Epidermal melanocyte (primary cell): ENCODE results near the gene UROD.

Source experiments
- DNase-seq: peaks from one replicate; pipeline ENCODE4 v3.0.0; 2011; ENCODE audit warnings: low spot score; ENCODE audit not compliant: insufficient read length

Gene UROD

DNA sequence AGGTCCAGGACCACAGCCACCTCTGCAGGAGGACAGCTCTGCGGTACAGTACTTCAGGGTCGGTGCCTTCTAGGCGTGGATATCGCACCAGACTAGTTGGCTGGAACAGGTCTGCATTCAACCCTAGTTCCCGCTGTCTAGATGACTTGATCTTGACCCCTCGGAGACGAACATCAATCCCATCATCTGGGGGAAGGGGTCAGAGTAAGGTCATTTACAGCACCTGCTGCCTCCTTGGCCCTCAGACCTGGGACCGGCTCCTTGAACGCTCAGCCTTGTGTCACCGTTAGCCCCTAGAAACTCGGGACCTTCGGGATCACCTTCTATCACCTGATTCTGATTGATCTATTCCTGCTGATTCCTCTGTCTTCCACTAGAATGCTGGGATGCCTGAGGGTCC lies 3.5 kb upstream of the UROD start:
- DNase-seq: no peak

DNA sequence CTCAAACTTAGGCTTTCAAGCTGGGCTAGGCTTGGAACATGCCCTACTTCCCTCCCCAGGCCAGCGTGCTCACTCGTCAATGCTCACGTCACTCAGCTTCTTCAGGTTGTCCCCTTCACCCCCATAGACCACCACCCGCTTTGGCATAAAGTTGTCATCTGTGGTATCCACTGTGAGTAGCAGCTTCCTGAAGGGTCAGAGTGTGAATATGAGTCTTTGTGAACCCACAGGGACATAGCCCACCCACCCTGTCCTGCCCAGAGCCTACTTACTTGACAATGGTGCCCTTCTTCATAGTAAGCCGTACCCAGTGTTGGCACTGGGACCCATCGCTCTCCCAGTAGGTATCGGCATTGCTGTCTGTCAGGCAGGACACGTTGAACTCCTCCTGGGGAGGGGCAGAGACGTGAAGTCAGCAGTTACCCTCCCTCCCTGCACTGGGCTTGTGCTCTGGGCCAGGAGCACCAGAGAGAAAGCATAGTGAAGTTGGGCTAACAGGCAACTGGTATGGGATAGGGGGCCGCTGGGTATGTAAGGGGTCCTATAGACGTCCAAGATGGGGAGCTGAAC lies 2.7 kb upstream of the UROD start:
- no peak for DNase-seq

DNA sequence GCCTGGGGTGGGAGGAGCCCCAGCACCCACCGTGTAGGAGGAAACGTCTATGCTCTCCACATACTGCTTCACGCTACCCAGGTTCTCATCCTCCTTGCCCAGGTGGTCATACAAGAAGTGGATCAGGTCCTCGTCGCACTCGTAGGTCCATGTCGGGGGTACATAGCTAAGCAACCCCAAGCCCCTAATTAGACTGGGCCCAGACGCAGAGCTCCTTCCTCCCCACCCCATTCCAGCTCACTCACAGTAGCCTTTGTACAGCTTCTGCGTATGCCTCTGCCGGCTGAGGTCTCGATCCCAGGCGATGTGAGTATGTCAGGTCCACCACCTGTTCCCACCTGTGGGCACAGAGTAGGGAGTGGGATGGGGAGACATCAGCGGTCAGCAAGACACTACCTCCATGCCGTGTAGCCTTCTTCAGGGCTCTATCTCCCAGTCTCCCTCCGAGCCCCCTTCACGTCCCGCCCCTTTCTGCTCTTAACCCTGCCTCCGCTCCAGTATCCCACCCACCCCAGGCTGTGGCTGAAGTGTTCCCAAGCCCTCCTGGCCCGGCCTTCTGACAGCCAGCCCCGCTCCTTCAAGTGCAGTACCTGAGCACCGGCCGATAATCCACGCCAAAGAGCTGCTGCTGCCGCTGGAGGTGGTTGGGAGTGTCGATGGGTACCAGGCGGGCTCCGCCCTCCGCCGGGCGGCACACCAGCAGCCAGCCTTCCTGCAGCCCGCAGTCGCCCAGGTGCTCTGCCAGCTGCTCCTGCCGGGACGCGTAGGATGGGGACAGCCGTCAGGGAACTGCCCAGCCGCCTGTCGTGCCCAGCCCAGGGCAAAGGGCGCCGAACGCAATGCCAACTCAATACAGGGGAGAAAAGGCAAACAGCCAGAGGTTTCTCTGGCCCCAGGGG lies 1.8 kb upstream of the UROD start:
- DNase-seq: no peak

DNA sequence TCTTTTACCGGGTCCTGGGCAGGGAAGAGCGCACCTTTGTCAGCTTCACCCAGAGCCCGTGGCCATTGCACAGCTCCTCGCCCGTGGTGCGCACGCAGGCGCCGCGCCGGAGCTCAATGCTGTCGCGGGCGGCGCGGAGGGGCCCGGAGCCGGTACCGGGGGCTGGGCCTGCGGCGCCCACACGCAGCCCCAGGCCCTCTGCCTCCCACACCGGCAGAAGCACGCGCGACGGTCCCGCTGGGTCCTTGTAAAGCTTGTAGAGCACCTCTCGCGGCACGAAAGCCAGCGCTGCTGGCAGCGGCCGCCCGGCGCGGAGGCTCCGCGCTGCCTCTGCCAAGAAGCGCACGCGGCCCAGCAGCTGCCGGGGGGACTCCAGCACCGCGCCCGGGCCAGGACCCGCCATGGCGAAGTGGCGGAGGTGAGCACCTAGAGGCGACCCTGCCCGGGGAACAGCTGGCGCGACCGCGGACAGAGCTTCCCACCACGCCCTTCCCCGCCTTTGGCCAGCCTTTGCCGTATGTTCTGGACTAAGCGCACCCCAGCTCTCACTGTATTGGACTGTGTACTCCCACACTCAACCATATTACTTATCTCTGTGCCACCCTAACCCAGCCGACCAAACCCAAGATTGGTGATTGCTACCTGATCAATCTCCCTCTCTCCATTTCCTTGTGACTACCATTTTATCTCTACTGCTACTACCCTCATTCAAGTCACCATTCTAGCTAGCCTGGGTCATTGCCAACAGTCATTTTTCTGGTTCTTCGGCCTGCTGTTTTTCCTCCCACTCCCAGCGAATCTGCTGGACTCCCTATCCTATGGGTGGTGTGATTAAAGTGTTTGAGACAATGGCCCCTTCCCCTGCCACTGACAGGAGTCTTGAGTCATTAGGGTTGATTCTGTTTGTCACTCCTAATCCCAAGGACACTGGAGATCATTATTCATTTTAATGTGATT lies 921 bp upstream of the UROD start, which contains the start of gene HECTD3:
HECTD3 (minus strand) TSS at position 470 of the 957 bp plus-strand sequence; CDS start at position 403, 67 bp downstream.
- DNase-seq: peak; percentile 67

DNA sequence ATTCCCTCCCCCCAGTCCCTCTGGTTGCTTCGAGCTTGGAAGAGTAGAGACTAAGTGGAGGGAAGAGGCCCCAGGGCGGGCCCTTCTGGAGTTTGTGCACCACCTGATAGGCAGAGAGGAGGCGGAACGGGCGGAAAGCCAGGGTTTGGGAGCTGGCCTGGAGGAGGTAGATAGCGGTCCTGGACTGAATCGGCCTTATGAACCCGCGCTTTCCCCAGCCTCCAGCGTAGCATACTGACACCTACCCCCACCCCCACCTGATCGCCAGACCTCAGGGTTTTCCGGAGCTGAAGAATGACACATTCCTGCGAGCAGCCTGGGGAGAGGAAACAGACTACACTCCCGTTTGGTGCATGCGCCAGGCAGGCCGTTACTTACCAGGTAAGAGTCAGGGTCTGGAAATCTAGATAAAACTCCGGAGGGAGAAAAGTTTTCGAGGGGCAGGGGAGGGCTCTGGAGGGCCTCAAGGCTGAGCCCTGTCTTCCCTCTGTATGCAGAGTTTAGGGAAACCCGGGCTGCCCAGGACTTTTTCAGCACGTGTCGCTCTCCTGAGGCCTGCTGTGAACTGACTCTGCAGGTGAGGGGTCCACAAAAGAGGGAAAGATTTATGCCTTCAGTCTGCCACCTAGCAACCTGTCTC lies 705 bp downstream of the UROD start:
- DNase-seq: no peak

DNA sequence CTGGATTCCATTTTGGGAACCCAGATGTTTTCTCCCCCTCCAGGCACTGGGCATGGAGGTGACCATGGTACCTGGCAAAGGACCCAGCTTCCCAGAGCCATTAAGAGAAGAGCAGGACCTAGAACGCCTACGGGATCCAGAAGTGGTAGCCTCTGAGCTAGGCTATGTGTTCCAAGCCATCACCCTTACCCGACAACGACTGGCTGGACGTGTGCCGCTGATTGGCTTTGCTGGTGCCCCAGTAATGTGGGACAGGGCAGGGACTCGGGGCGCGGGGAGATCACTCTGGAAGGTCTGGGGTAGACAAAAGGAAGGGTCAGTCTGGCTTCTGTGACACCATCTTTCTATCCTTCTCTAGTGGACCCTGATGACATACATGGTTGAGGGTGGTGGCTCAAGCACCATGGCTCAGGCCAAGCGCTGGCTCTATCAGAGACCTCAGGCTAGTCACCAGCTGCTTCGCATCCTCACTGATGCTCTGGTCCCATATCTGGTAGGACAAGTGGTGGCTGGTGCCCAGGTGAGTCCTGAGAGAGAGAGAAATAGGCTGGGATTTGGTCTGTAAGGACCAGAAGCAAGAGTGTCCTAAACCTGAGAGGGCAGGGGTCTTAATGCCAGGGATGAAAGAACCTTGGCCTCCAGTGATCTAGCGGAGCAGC lies 1.6 kb downstream of the UROD start:
- DNase-seq: no peak

DNA sequence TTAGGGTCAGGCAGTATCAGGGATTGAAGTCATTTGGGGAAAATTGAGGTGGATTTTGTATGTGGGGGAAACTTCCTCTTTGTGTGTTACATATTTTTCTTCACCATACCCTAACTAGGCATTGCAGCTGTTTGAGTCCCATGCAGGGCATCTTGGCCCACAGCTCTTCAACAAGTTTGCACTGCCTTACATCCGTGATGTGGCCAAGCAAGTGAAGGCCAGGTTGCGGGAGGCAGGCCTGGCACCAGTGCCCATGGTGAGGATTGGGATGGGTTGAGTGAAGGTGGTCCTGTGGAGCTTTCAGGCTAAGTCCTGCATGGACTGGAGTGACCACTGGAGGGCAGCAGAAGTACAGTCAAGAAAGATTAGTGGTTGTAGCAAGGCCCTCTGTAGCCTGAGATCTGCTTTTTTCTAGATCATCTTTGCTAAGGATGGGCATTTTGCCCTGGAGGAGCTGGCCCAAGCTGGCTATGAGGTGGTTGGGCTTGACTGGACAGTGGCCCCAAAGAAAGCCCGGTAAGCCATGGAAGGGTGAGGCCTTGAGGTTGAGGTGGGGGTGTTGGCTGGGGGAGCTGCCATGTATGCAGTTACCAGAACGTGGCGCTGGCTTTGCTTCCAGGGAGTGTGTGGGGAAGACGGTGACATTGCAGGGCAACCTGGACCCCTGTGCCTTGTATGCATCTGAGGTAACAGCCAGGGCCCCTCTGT lies 2.4 kb downstream of the UROD start:
- DNase-seq: peak; percentile 79

DNA sequence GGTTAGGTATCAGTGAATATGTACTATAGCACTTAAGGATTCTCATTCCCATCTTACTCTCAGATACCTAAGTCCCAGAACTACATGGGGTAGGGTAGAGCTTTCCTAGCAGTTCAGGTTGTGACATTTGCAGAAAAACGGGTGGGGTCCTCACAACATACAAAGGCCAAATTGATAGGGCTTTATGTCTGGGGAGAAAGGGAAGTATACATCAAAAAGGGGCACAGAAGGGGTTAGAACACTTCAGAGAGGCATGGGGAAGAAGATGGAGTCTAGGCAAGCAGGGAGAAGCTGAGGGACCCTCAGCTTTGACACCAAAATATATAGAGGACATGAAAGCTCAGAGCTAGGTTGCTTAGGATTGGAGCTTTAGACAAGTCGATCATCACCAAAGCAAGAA lies 3.6 kb downstream of the UROD start:
- DNase-seq: no peak

DNA sequence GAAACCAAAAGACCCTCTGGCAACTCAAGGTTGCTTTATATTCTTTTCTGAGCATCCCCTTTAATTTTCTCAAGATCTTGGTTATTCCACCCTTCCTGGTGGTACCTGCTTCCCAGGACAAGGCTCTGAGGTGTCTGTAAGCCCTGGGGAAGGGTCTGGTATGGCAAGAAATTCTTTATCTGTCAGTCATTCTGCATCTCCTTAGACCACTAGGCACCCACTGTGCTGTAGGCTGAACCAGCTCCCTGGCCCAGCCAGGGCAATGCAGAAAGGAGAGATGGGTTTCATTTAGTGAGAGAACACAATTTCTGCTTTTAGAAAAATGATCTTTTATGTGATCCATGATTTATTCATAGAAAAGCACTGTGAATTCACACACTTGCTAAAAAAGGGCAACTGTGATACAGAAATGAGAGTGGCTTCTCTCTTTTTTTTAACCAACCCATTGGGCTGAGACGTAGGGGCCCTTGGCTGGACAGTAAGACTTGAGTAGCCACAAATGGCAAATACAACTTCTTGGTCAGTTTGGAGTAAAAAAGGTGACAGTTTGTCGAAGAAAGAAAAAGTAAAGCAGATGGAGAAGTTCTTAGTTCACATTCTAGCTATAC lies 4.1 kb downstream of the UROD start:
- no peak for DNase-seq

DNA sequence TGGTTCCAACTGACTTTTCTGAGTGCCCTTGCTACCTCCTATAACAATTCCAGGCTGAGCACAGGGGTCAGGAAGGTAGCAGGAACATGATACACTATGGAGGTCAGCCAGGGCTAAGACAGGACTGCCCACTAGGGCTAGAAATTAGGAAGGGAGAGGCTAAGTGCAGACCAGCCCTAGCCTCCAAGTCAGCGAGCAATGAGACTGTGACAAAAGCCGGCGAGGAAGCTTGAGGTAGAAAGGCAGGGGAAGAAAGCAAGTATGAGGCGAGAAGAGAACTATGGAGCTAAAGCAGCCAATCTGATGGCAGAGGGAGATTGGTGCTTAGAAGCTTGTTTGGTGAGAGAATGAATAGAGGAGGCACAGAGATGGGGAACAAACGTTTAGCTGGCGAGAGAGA lies 4.7 kb downstream of the UROD start:
- no peak for DNase-seq

DNA sequence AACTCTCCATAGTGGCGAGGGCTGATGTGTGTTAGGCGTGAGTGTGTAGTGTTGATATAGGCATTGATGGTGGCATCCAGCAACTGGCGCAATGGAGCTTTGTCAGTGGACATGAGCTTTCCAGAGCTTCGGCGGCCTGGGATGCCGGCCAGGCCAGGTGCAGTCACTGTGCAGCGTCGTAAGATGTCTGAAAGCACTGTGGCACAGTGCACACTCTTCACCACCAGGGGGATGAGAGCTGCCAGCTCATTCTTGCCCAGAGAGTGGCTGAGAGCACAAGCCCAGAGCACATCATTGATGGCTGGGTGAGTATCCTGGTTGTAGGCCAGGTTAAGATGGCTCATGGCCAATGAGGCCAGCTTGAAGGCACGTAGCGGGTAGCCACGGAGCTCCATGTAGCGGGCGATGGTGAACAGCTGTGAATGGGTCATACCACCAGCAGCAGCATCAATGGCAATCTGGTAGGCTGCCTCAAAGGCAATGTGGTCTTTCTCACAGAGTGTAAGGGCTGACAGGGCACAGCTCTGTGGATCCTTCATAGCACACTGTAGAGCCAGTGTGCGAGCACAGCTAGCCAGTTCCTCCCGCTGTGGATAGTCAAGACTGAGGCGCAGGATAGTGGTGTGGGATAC lies 6.7 kb downstream of the UROD start:
- DNase-seq: no peak

DNA sequence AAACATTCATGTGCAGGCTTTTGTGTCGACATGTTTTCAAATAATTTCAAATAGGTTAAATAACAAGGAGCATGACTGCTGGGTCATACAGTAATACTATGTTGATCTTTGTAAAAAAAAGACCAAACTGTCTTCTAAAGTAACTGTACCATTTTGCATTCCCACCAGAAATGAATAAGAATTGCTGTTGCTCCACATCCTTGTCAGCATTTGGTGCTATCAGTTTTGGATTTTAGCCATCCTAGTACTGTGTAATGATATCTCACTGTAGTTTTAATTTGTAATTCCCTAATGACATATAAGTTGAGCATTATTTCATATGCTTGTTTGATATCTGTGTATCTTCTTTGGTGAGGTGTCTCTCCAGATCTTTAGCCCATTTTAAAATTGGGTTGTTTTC lies 11.6 kb downstream of the UROD start:
- no peak for DNase-seq

DNA sequence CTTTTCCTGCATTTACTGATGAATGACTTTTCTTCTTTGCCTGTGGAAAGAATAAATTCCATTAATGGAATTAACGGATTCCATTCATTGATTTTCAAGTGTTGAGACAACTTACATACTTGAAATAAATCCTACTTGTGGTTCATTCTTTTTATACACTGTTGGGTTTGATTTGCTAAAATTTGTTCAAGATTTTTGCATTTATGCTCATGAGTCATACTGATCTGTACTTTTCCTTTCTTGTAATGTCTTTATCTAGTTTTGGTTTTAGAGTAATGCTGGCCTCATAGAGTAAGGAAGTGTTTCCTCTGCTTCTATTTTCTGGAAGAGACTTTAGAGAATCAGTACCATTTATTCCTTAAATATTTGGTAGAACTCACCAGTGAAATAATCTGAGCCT lies 14.4 kb downstream of the UROD start:
- no peak for DNase-seq

DNA sequence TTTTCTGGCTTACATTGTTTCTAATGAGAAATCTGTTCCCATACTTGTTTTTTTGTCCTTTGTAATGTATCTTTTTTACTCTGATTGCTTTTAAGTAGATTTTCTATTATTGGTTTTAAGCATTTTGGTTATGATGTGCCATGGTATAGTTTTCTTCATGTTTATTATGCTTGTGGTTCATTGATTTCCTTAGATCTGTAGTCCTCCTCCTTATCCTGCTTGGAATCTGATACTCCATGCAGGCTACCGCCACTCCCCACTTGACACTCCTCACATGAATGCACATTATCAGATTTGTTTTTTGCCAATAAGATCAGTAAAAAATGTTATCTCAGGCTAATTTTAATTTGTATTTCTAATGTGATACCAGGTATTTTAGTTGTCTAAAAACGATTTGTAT lies 20.8 kb downstream of the UROD start:
- no peak for DNase-seq

DNA sequence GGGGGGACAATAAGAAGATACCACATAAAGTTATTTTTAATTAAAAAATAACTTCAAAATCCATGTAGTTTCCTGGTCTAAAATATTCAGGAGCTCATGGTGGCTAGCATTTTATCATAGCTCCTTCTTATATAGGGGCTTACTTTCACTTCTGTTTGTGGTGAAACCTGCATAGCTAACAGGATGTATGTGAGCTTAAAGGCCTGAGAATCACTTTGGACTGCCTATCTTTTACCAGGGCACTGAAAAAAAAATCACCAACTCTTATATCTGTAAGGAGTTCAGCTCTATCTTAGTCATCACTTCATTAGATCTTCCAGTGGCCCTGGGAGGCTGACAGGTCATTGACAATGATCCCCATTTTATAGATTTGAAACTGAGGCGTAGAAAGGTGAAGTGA lies 21.3 kb downstream of the UROD start:
- no peak for DNase-seq

DNA sequence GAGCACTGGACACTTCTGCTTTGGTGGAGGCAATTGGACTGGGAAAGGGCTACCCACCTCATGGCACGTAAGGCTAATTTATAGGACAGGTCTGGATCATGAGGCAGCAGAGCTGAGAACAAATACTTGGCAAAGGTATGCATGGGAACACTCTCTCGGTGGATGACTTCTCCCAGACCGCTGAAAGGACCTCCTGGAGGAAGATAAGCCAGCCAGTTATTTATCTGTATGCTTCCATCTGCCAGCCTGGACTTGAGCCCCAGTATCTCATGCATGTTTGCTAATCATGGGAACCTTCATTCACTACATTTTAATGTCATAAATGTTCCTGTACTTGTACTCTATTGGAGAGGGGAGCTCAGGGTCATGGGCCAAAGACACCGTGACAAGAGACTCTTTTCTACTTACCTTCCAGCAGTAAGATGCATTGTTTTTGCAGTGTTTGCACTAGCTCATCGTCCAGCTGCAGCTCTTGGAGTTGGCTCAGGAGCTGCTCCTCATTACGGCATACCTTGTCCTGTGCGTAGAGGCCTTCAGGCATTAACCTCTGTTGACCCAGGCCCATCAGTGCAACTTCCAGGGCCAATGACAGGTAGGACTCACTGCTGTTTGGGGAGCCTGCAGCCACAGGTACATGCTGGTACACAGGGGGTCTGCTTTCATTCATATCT lies 23.7 kb downstream of the UROD start:
- no peak for DNase-seq

DNA sequence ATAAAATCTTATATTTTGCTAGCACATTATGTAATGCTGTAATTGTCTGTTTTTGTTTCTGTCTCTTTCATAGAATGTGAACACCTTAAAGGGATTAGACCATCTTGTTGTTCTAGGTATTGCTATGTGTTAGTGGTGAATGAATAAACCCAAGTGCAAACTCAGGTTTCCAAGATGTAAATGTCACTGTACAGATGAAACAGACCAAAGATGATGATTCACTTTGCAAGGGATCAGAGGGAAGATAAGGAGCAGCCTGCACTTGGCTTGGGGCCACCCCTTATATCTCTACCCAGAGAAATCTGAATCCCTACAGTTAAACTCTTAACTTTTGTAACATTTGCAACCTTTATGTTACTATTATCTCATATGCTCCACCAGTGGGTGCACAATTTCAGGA lies 25.4 kb downstream of the UROD start:
- DNase-seq: no peak

DNA sequence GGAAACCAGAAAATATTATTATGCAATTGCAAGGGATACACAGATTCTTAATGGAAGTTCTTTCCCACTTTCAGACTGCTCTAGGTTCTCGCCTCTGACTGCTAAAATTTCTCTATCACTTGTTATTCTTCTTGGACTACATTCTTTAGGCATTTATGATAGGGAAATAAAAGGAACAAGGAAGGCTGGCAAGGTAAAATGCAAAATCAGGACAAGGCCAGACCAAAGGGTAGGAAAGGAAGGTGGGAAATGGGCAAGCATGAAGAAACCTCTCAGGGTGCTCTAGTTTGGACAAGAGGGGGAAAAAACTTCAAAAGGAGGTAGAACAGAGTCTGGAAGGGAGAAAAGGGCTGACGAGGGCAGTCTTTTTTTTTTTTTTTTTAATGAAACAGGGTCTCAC lies 26.2 kb downstream of the UROD start:
- DNase-seq: no peak
